T-cell (primary cell): ENCODE data around the gene THBS2. TPM values are rescaled to one million over a fixed set of nuclear protein-coding genes. Genes with fewer than 3 reads are reported as not detected.

Experiments
- ATAC-seq, 4 experiments: fragments of 200-7000 bp in 3 of 4; fragments of 150-1000 bp in 1 of 4; cut with Tn5 transposase; replicated peaks in 1 of 4; 1 replicate in 3 of 4; 2 replicates in 1 of 4; pipeline ENCODE4 v1.10.0; 2021; ENCODE audit warnings: moderate library complexity in 3 of 4, mild to moderate bottlenecking in 2 of 4, moderate number of reproducible peaks in 1 of 4
- CTCF ChIA-PET, 2 donors: fragments of 300-600 bp; sonication (Branson Sonifier 250); formaldehyde crosslinking; loops; one replicate each; lab custom pipeline; 2022; ENCODE audit warnings: antibody characterized with exemption in 2 of 2; lab: Charles Lee
- POLR2A ChIA-PET, 2 donors: fragments of 300-600 bp; sonication (Branson Sonifier 250); formaldehyde crosslinking; loops; one replicate each; lab custom pipeline; 2022; ENCODE audit warnings: antibody characterized with exemption in 2 of 2; lab: Charles Lee
- DNase-seq, 35 experiments: peaks; one replicate each; pipeline versions ENCODE4 v3.0.0 to v3.0.0-alpha.2; 2013 to 2023
- H3K27ac ChIP-seq: one replicate; pipeline ENCODE4 v1.5.1; 2013; ENCODE audit warnings: low read length
- H3K27me3 ChIP-seq, 2 experiments: replicated peaks in 1 of 2; 1 replicate in 1 of 2; 2 replicates in 1 of 2; pipeline versions ENCODE4 v1.6.1 to v1.7.0; 2013; ENCODE audit warnings: low read length in 1 of 2, mixed read lengths in 1 of 2; ENCODE audit not compliant: control insufficient read depth in 2 of 2, insufficient read depth in 2 of 2; ENCODE audit errors: extremely low read depth in 1 of 2
- H3K36me3 ChIP-seq, 2 donors: 1 replicate in 1 of 2; 2 replicates in 1 of 2; pipeline versions ENCODE4 v1.6.1 to v1.7.0; 2013; ENCODE audit warnings: low read length in 1 of 2; ENCODE audit not compliant: control insufficient read depth in 2 of 2, insufficient read depth in 1 of 2; ENCODE audit errors: extremely low read depth in 1 of 2
- H3K4me1 ChIP-seq, 2 experiments: 1 replicate in 1 of 2; 2 replicates in 1 of 2; pipeline versions ENCODE4 v1.6.1 to v1.7.0; 2013; ENCODE audit warnings: low read length in 2 of 2, mixed read lengths in 1 of 2; ENCODE audit not compliant: insufficient read depth in 2 of 2, control insufficient read depth in 1 of 2; ENCODE audit errors: extremely low read depth in 1 of 2
- H3K4me3 ChIP-seq, 2 donors: 1 replicate in 1 of 2; 2 replicates in 1 of 2; pipeline versions ENCODE4 v1.5.1 to v1.7.0; 2013; ENCODE audit warnings: mild to moderate bottlenecking in 2 of 2, low read length in 1 of 2, moderate library complexity in 1 of 2; ENCODE audit not compliant: control insufficient read depth in 1 of 2; ENCODE audit errors: extremely low read depth in 1 of 2
- H3K9me3 ChIP-seq: 2 replicates; pipeline ENCODE4 v1.7.0; 2013
- H3K27ac Mint-ChIP-seq, 2 donors: one replicate each; pipeline ENCODE4 v1.8.0; 2020 to 2021; ENCODE audit warnings: mild to moderate bottlenecking in 2 of 2, mixed read lengths in 2 of 2
- H3K27me3 Mint-ChIP-seq, 2 donors: one replicate each; pipeline ENCODE4 v1.8.0; 2021 to 2022; ENCODE audit warnings: mixed read lengths in 2 of 2
- H3K36me3 Mint-ChIP-seq: one replicate; pipeline ENCODE4 v1.8.0; 2021; ENCODE audit warnings: mixed read lengths
- H3K4me1 Mint-ChIP-seq, 3 donors: one replicate each; pipeline ENCODE4 v1.8.0; 2020 to 2022; ENCODE audit warnings: mixed read lengths in 3 of 3, mild to moderate bottlenecking in 1 of 3
- H3K4me3 Mint-ChIP-seq, 3 donors: one replicate each; pipeline ENCODE4 v1.8.0; 2020 to 2022; ENCODE audit warnings: mild to moderate bottlenecking in 3 of 3, mixed read lengths in 3 of 3, moderate library complexity in 3 of 3
- H3K9me3 Mint-ChIP-seq, 3 donors: one replicate each; pipeline ENCODE4 v1.8.0; 2020 to 2022; ENCODE audit warnings: mixed read lengths in 3 of 3
- WGBS: methylation state at CpG from one replicate; pipeline ENCODE4 v1.1.5; 2013; ENCODE audit warnings: missing lambda C conversion rate; ENCODE audit not compliant: insufficient coverage; 5-methylcytosine and 5-hydroxymethylcytosine counted together
- total RNA-seq, 35 experiments: library from RNA in 6 of 35; stranded (reverse) in 6 of 35; fragments of 120-200 nt in 1 of 35; gene quantifications; one replicate each; pipeline versions ENCODE4 v1.2.1 to v1.2.4 and lab custom pipeline; 2013 to 2026

The THBS2 gene
- total RNA-seq, 5 donors from 2014 or later (not counting 1 experiment from before 2014, with no cell fraction given), result 0.09 to 0.39 (median 0.12) TPM; not detected in 2

DNA sequence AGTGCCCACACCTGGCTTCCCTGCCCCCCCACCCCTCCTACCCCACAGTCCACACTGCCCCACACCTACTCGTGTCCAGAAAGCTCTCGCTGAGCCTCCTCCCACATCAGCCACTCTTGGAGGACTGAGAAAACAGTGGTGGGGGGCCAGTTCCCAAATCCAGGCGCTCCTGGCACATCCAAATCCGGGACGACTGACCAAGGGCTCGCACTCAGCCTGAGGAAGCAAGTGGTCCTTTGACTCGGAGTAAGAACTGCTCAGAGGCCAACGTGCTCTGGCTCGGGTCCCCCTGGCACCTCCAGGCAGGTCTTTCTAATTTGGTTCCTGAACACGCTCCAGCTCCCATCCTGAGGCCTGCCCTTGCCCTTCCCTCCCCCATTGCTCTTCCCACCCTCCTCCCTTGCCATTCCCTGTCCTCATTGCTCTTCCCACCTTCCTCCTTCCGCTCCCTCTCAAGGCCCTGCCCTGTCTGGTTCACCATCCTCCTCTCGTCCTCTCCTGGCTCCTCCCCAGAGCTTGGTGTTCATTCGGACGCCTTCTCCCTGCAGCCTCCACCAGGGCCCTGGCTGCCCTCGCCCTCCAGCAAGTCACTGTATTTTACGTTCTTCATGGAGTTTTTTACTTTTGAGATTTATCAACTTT lies 83.6 kb downstream of the THBS2 start:
- H3K36me3 ChIP-seq, result no peaks in the 10 kb centered on the region
- POLR2A ChIA-PET, result no interaction called here
- H3K4me3 ChIP-seq, result no peak overlapping the region
- peaks cover 0 to 3% of the 10 kb centered on the region in 2 experiments for H3K27me3 ChIP-seq
- H3K27me3 Mint-ChIP-seq, result no peaks in the 10 kb centered on the region
- no peaks in the 10 kb centered on the region for H3K4me1 ChIP-seq
- no peak overlapping the region for H3K27ac ChIP-seq
- no peaks in the 10 kb centered on the region for H3K9me3 Mint-ChIP-seq
- no peaks in the 10 kb centered on the region for H3K36me3 Mint-ChIP-seq
- DNase-seq, result peak in 1 of 35 experiments; percentile 9
- 84% methylated on average over 14 of the region's 16 CpGs for WGBS
- ATAC-seq, result no peak
- no peak overlapping the region for H3K4me3 Mint-ChIP-seq
- no peaks in the 10 kb centered on the region for H3K9me3 ChIP-seq
- H3K4me1 Mint-ChIP-seq, result no peaks in the 10 kb centered on the region
- CTCF ChIA-PET, result no interaction called here
- no peak overlapping the region for H3K27ac Mint-ChIP-seq

- H3K9me3 Mint-ChIP-seq, result no peaks in the 10 kb centered on the region
- H3K27ac ChIP-seq, result no peak overlapping the region
- no peak for ATAC-seq
- H3K4me1 Mint-ChIP-seq, result no peaks in the 10 kb centered on the region
- peaks cover 0 to 3% of the 10 kb centered on the region in 2 experiments for H3K27me3 ChIP-seq
- WGBS, result 83% methylated on average over 11 of the region's 17 CpGs
- no peak overlapping the region for H3K4me3 Mint-ChIP-seq
- H3K36me3 ChIP-seq, result no peaks in the 10 kb centered on the region
- peak in 1 of 35 experiments; percentile 2 for DNase-seq
- H3K27ac Mint-ChIP-seq, result no peak overlapping the region
- ChIA-PET POLR2A (no interaction called here), CTCF (no interaction called here)
- no peak overlapping the region for H3K4me3 ChIP-seq
- H3K36me3 Mint-ChIP-seq, result no peaks in the 10 kb centered on the region
- no peaks in the 10 kb centered on the region for H3K27me3 Mint-ChIP-seq
- no peaks in the 10 kb centered on the region for H3K9me3 ChIP-seq
- H3K4me1 ChIP-seq, result no peaks in the 10 kb centered on the region
Measured at GRCh38 chr6:169169375-169169774, 84.3 kb downstream of the THBS2 start.

GRCh38 chr6:169168706-169169105 lies 84.9 kb downstream of the THBS2 start:
- DNase-seq (no peak), ATAC-seq (no peak)
- Mint-ChIP-seq H3K27ac (no peak overlapping the region), H3K4me3 (no peak overlapping the region), H3K27me3 (no peaks in the 10 kb centered on the region), H3K36me3 (no peaks in the 10 kb centered on the region), H3K9me3 (no peaks in the 10 kb centered on the region), H3K4me1 (no peaks in the 10 kb centered on the region)
- CTCF ChIA-PET, result no interaction called here
- POLR2A ChIA-PET, result no interaction called here
- 86% methylated on average over 6 of the region's 16 CpGs for whole genome bisulfite sequencing
- no peak overlapping the region for H3K4me3 ChIP-seq
- H3K4me1 ChIP-seq, result no peaks in the 10 kb centered on the region
- H3K9me3 ChIP-seq, result no peaks in the 10 kb centered on the region
- H3K27me3 ChIP-seq, result peaks cover 0 to 3% of the 10 kb centered on the region in 2 experiments
- H3K27ac ChIP-seq, result no peak overlapping the region
- no peaks in the 10 kb centered on the region for H3K36me3 ChIP-seq

DNA sequence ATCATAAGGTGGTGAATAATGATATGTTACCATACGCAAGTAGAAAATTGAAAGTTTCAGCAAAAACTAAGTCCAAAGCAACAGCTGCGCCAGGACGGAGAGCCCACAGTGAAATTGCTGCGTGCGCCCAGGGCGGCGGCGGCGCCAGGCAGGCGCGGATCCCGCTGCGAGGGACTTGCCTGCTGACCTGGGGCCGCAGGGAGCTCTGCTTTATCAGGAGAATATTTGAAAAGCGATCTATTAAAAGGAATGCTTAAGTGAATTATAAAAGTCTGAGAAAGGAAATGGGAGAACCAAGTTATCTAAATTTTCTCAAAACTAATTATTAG lies 85.4 kb downstream of the THBS2 start:
- no peak overlapping the region for H3K4me3 ChIP-seq
- H3K27me3 Mint-ChIP-seq, result no peaks in the 10 kb centered on the region
- no peaks in the 10 kb centered on the region for H3K4me1 Mint-ChIP-seq
- no peak overlapping the region for H3K27ac ChIP-seq
- POLR2A ChIA-PET, result no interaction called here
- DNase-seq, result no peak
- no peaks in the 10 kb centered on the region for H3K4me1 ChIP-seq
- 99% methylated on average over 13 of the region's 15 CpGs for WGBS
- peaks cover 0 to 6% of the 10 kb centered on the region in 2 experiments for H3K27me3 ChIP-seq
- no peak overlapping the region for H3K4me3 Mint-ChIP-seq
- no peak overlapping the region for H3K27ac Mint-ChIP-seq
- no peaks in the 10 kb centered on the region for H3K9me3 Mint-ChIP-seq
- no peak for ATAC-seq
- no peaks in the 10 kb centered on the region for H3K9me3 ChIP-seq
- H3K36me3 ChIP-seq, result no peaks in the 10 kb centered on the region
- CTCF ChIA-PET, result no interaction called here
- no peaks in the 10 kb centered on the region for H3K36me3 Mint-ChIP-seq

GRCh38 chr6:169167581-169168301 lies 85.9 kb downstream of the THBS2 start:
- H3K4me1 ChIP-seq, result no peaks in the 10 kb centered on the region
- no peaks in the 10 kb centered on the region for H3K36me3 ChIP-seq
- H3K27me3 ChIP-seq, result peaks cover 0 to 11% of the 10 kb centered on the region in 2 experiments
- Mint-ChIP-seq H3K4me1 (no peaks in the 10 kb centered on the region), H3K27me3 (peaks cover 0 to 2% of the 10 kb centered on the region in 2 donors), H3K27ac (no peak overlapping the region), H3K9me3 (no peaks in the 10 kb centered on the region), H3K4me3 (no peak overlapping the region), H3K36me3 (no peaks in the 10 kb centered on the region)
- DNase-seq (no peak), ATAC-seq (no peak)
- no peak overlapping the region for H3K27ac ChIP-seq
- ChIA-PET CTCF (no interaction called here), POLR2A (no interaction called here)
- WGBS, result 81% methylated on average over 30 of the region's 37 CpGs
- no peak overlapping the region for H3K4me3 ChIP-seq
- H3K9me3 ChIP-seq, result no peaks in the 10 kb centered on the region

GRCh38 chr6:169166896-169167580 lies 86.6 kb downstream of the THBS2 start:
- CTCF ChIA-PET, result no interaction called here
- 90% methylated on average over 38 of the region's 40 CpGs for WGBS
- Histone ChIP-seq H3K9me3 (no peaks in the 10 kb centered on the region), H3K4me1 (no peaks in the 10 kb centered on the region), H3K36me3 (no peaks in the 10 kb centered on the region), H3K27me3 (peaks cover 0 to 14% of the 10 kb centered on the region in 2 experiments), H3K4me3 (no peak overlapping the region), H3K27ac (no peak overlapping the region)
- ATAC-seq (peak in 1 of 4 experiments; percentile 26), DNase-seq (no peak)
- Mint-ChIP-seq H3K27me3 (peaks cover 0 to 2% of the 10 kb centered on the region in 2 donors), H3K27ac (no peak overlapping the region), H3K9me3 (no peaks in the 10 kb centered on the region), H3K4me3 (no peak overlapping the region), H3K36me3 (no peaks in the 10 kb centered on the region), H3K4me1 (no peaks in the 10 kb centered on the region)
- POLR2A ChIA-PET, result no interaction called here
